GM21717 (cell line): ENCODE results near the gene ARID1B.
A peak's percentile ranks its signal among the peaks of the same experiment; 100 is the strongest.

ENCODE experiments used
- ATAC-seq: cut with Tn5 transposase; IDR thresholded peaks from one replicate; pipeline ENCODE4 v1.9.1; 2021; ENCODE audit warnings: mild to moderate bottlenecking, moderate library complexity; ENCODE audit not compliant: unreplicated experiment

The ARID1B gene

GRCh38 chr6:156954816-156955215 lies 177.6 kb downstream of the ARID1B start:
- no peak for ATAC-seq

DNA sequence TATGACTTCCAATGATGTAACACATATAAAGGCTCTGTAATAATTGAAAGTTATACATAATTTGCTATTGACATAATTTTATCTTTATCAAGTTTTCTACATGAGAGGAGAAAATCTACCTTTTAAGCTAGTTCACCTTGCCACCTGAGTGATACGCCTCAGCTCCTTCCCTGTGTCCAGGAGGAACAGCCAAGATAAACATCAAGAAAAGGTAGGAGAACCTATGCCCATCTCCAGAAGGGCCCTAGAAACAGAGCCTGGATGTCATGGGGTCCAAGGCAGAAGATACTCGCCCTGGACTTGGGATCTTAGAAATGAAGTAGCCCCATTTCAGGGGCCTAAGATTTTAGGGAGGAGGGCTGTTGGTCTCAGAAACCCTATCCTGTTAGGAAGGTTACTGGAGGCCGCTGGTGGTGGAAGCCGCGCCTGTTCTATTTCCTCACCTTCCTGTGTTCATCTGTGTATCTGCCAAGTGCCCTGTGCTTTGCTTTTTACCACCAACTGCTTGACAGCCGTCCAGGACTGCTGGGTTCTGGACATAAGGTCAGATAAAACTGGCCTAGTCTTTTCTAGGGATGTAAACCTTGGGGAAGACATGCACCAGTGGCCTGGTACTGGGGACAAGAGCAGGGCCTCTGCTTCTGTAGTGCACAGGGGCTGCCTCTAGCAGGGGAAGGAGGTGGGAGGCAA lies 178.5 kb downstream of the ARID1B start:
- no peak for ATAC-seq

- no peak for ATAC-seq
Observed at GRCh38 chr6:156956286-156956685, 179.1 kb downstream of the ARID1B start.

DNA sequence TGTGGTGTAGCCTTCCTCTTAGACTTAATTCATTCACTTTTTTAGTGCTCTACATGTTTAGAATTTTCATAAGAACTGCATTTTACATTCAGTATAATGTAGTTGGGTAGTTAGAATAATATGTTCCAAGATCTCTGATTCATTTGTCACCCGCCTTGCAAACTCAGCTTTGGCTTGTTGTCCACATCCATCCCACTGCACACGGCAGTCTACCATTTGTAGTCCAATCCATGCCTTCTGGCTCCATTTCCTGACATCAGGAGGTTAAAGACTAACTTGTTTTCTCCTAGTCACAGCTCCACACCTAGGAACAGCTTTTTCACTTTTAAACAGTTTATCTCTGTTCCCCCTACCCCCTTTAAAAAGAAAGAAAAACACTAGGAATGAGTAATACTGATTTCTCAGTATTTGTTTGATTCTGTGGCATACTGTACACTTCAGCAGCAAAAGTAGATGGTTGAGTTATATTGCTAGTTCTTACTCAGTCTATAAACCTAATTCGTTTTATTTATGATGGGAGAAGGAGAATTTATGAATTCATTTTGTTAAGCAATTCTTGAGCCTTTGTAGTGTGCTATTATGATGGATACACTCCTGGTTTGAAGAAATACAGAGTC lies 180.9 kb downstream of the ARID1B start:
- ATAC-seq, result peak; percentile 81

DNA sequence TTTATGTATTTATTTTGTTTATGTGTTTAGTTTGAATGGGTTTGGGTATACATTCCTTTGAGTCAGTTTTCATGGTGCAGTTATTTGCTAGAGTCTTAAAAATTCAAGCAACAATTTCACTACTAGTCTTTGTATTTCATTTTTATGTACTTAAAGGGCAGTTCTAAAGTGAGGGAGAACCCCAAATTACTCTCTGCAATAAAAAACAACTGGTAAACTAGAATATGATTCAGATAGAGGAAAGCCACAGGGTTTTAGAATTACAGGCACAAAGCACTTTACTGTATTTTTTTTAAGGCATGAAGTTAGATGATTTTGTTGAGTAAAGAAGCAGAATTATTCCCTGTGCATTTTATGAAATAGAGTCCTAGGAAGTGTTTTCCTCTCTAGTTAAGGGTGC lies 183.3 kb downstream of the ARID1B start:
- no peak for ATAC-seq

DNA sequence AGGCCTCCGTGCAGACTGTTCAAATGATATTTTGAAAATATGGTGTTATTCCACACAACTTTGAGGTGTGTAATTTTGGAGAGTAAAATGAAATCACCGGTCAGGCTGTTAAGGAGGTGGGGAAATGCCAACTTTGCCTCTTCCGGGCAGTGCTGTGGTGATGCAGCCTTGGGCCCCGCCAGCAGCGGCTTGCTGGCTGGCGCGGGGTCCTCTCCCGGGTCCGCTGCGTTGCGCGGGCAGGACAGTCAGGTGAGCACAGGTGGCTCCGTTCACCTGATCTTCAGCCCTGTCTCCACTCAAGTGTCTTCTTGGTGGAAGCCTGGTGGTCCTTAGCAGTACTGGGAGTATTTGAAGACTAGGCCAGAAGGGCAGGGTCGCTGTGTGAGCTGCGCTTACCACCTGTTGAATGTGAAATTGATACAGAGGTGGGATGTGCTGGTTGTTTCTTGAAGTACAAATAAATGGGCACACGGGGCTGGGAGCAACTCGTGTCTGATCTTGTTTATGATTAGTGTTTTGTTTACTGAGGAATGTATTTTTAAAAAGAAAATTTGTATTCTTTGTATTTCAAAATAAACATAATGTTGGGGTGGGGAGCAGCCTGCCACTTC lies 184.2 kb downstream of the ARID1B start:
- ATAC-seq, result no peak

DNA sequence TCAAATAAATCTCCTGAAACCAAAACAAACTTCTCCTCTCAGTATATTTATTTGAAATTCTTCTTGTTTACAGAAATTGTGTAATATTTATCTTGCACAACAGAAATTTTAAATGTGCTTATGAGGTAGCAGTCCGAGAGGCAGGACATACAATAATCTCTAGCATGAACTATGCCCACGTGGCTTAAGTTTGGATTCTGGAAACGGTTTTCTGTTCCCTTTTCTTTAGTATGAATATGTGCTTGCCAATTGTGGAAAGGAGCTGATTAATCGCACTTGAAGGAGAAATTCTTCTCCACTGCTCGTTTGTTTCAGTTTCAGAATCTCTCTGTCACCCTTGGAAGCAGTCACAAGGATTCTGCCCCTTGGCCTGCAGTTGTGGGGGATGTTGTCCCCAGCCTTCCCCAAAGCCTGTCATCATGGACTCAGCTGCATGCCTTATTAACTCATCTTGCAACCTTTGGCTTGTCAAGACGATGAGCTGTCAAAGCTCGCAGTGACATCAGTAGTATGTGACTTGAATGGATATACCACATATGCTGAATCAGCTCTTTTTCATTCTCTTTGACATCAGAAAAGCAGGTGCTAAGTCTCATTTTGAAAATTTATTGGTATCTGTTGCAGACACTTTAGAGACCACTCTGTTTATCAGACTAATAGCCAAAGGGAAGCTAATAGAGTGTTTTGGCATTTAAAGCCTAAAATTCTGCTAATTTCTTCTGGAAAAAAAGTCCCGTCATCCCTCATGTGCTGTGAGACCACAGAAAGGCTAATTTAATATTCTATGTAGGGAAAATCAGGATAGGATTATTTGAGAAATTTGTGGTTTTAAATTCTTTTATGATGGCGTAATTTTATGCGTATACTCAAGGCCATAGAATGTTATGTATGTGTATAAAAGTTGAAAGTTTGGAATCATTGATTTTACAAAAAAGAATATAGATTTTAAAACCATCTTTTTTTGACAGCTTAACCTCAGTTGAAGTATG lies 186.8 kb downstream of the ARID1B start:
- ATAC-seq, result no peak

DNA sequence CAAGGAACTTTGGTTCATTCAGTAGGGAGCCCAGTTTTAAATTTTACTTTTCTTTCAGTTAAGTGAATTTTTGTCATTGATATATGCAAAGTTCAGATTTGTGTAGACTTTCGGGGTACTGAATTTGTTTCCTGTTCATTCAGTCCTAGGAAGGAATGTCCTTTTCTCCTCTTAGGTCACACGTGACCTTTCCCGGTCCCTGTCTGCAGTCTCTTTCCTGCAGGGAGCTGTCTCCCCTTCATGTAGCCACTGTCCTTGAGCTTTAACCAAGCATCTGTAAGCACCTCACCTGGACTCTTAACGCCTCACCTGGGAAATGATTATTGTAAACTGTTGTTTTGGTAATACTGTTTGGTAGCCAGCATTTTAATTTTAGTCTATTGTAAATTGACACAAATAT lies 190.7 kb downstream of the ARID1B start:
- ATAC-seq, result no peak

DNA sequence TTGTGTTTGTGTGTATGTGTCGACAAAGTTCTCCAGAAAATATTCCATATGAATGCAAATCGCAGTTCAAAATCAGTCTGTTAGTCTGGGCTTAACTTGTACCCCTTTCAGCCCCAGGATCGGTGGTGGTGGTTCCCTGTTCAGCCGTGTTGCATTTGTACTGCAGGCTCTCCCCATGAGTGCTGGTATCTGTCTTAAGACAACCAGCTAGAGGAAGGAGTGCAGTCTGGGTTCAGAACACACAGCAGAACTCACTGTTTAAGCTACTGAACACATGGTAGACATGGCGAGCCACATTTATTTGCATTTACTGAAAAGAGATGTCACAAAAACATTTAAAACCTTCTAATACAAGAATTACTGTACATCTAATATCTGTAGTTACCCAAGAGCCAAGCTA lies 192.1 kb downstream of the ARID1B start:
- ATAC-seq, result no peak

- ATAC-seq, result no peak
Observed at GRCh38 chr6:156970595-156971112, 193.5 kb downstream of the ARID1B start.

- no peak for ATAC-seq
Observed at GRCh38 chr6:156971153-156971885, 194.1 kb downstream of the ARID1B start.

DNA sequence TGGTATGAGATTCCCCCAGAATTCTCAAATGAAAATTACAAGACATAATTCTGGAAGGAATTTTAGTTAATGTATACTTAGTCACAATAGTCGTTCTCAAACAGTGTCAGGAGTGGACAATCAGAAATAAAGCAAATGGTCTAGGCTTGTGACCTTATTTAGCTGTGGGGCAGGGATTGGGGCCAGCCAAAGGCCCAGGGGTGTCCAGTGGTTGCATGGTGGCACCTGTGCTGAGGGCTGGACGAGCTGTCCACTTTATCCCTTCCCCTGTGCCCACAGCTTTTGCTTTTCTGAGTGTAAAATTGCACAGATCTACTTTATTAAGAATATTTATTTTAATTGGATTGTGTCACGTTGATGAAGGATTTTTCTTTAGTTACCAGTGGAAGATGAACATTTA lies 195.0 kb downstream of the ARID1B start:
- no peak for ATAC-seq

GRCh38 chr6:156974830-156975261 lies 197.7 kb downstream of the ARID1B start:
- ATAC-seq, result no peak

GRCh38 chr6:156975414-156975813 lies 198.2 kb downstream of the ARID1B start:
- no peak for ATAC-seq

- ATAC-seq, result no peak
Observed at GRCh38 chr6:156976216-156977127, 199.3 kb downstream of the ARID1B start.

- no peak for ATAC-seq
Observed at GRCh38 chr6:156977527-156978291, 200.5 kb downstream of the ARID1B start.

DNA sequence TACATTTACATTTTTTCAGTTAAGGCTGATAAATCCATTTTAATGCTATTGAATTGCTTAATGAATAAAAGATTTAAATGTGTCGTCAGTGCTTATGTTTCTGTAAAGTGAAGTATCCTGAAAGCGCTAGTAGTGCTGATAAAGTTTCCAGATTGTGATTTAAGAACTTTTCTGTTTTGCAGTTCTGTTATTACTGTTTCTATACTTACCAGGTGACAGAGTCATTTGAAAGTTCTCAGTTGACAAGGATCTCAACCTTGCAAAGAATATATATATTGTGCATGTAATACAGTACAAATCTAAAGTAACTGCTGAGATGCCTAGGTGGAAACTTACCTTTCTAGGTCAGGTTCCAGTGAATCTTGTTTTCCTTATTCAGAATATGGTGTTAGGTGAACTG lies 201.8 kb downstream of the ARID1B start:
- peak; percentile 46 for ATAC-seq

DNA sequence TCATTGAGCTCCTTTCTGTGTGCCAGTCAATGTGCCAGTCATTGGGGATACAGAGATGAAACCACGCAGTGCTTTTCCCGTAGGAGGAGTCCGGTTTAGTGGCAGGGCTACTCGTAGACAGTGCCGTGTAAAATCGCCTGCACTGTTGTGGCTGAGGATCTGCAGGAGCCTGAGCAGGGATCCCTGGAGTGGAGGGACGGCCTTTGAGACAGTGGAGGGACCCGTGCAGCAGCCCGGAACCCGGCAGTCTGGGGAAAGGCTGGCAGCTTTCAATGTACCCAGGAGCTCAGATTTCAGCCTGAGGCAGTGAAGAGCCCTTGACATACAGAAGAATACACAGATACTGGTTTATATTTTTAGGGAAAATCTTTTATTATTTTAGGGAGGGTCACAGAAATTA lies 203.3 kb downstream of the ARID1B start:
- no peak for ATAC-seq
